ENCODE data around the gene WNK3.
"Not testable (repeated sequence)": the region's sequence is repeated elsewhere in the genome, so short reads cannot be mapped to it uniquely, and the experiment has no call there.

The WNK3 gene

GRCh38 chrX:54359408-54359807 lies 1.6 kb upstream of the WNK3 start:
- no peaks in the 10 kb centered on the region for H3K36me3 ChIP-seq (replicated peaks; ENCODE audit: low read depth, low read length)
- no peaks in the 10 kb centered on the region for H3K27me3 ChIP-seq (ENCODE audit: low read depth, low read length)
- no peak for TF ChIP-seq CTCF (IDR thresholded peaks at IDR 0.05; ENCODE audit: low read depth, low read length)
- TF ChIP-seq EZH2phosphoT487 (IDR thresholded peaks at IDR 0.05; ENCODE audit: low read depth): no peak
- no peak overlapping the region for H2AFZ ChIP-seq (ENCODE audit: low read depth, low read length)
- no peak overlapping the region for H3K4me2 ChIP-seq (ENCODE audit: low read length)
- H3K4me3 ChIP-seq (ENCODE audit: low read length): no peak overlapping the region
- H4K20me1 ChIP-seq (ENCODE audit: insufficient read depth, low read length): no peaks in the 10 kb centered on the region
- no peak overlapping the region for H3K27ac ChIP-seq (ENCODE audit: low read length)
- H3K9ac ChIP-seq (ENCODE audit: low read length): no peak overlapping the region
- no peaks in the 10 kb centered on the region for H3K9me3 ChIP-seq (ENCODE audit: insufficient read depth, low read length)
- no peaks in the 10 kb centered on the region for H3K4me1 ChIP-seq (ENCODE audit: low read length)
- no peaks in the 10 kb centered on the region for H3K79me2 ChIP-seq (ENCODE audit: low read length)

- Histone ChIP-seq H3K36me3 (replicated peaks; ENCODE audit: low read depth, low read length) (no peaks in the 10 kb centered on the region), H4K20me1 (ENCODE audit: insufficient read depth, low read length) (no peaks in the 10 kb centered on the region), H3K4me1 (ENCODE audit: low read length) (no peaks in the 10 kb centered on the region), H3K9me3 (ENCODE audit: insufficient read depth, low read length) (no peaks in the 10 kb centered on the region), H3K4me2 (ENCODE audit: low read length) (no peak overlapping the region), H3K27me3 (ENCODE audit: low read depth, low read length) (no peaks in the 10 kb centered on the region), H3K4me3 (ENCODE audit: low read length) (no peak overlapping the region), H3K9ac (ENCODE audit: low read length) (no peak overlapping the region), H2AFZ (ENCODE audit: low read depth, low read length) (no peak overlapping the region), H3K27ac (ENCODE audit: low read length) (no peak overlapping the region), H3K79me2 (ENCODE audit: low read length) (no peaks in the 10 kb centered on the region)
- TF ChIP-seq CTCF (IDR thresholded peaks at IDR 0.05; ENCODE audit: low read depth, low read length) (no peak), EZH2phosphoT487 (IDR thresholded peaks at IDR 0.05; ENCODE audit: low read depth) (no peak)
Measured at GRCh38 chrX:54358424-54359211, 772 bp upstream of the WNK3 start.

GRCh38 chrX:54352677-54353076 lies 5.2 kb downstream of the WNK3 start:
- Histone ChIP-seq H3K4me2 (ENCODE audit: low read length) (no peak overlapping the region), H3K79me2 (ENCODE audit: low read length) (no peaks in the 10 kb centered on the region), H3K9ac (ENCODE audit: low read length) (no peak overlapping the region), H3K36me3 (replicated peaks; ENCODE audit: low read depth, low read length) (no peaks in the 10 kb centered on the region), H3K9me3 (ENCODE audit: insufficient read depth, low read length) (no peaks in the 10 kb centered on the region), H3K27me3 (ENCODE audit: low read depth, low read length) (no peaks in the 10 kb centered on the region), H4K20me1 (ENCODE audit: insufficient read depth, low read length) (no peaks in the 10 kb centered on the region), H2AFZ (ENCODE audit: low read depth, low read length) (no peak overlapping the region), H3K4me3 (ENCODE audit: low read length) (no peak overlapping the region), H3K4me1 (ENCODE audit: low read length) (no peaks in the 10 kb centered on the region), H3K27ac (ENCODE audit: low read length) (no peak overlapping the region)
- no peak for TF ChIP-seq CTCF (IDR thresholded peaks at IDR 0.05; ENCODE audit: low read depth, low read length)
- no peak for TF ChIP-seq EZH2phosphoT487 (IDR thresholded peaks at IDR 0.05; ENCODE audit: low read depth)

GRCh38 chrX:54337383-54337782 lies 20.5 kb downstream of the WNK3 start:
- H2AFZ ChIP-seq (ENCODE audit: low read depth, low read length); H3K79me2 ChIP-seq (ENCODE audit: low read length); H3K9ac ChIP-seq (ENCODE audit: low read length); H3K4me2 ChIP-seq (ENCODE audit: low read length); H3K27me3 ChIP-seq (ENCODE audit: low read depth, low read length); H4K20me1 ChIP-seq (ENCODE audit: insufficient read depth, low read length); H3K36me3 ChIP-seq (replicated peaks; ENCODE audit: low read depth, low read length); H3K9me3 ChIP-seq (ENCODE audit: insufficient read depth, low read length); H3K4me3 ChIP-seq (ENCODE audit: low read length); H3K27ac ChIP-seq (ENCODE audit: low read length); H3K4me1 ChIP-seq (ENCODE audit: low read length): not testable (repeated sequence)

All from OCI-LY3 (cell line).